IMR-90 (cell line): ENCODE data around the gene BEND3. TPM values are rescaled to one million over a fixed set of nuclear protein-coding genes. Genes with fewer than 3 reads are reported as not detected.

Experiments used
- ATAC-seq: fragments of 200-7000 bp; cut with Tn5 transposase; 2 replicates; pipeline ENCODE4 v1.9.1; 2020; ENCODE audit warnings: low read depth, mild to moderate bottlenecking, moderate library complexity
- BruUV-seq: library from RNA; stranded (reverse); fragments of 400-500 nt; replicated peaks from 2 replicates; lab custom pipeline; 2021; lab: Mats Ljungman, UMichigan
- CTCF ChIA-PET: fragments of 300-600 bp; formaldehyde crosslinking; extraction: SDS; loops from one replicate; lab custom pipeline; 2021; ENCODE audit warnings: antibody characterized with exemption; lab: Yijun Ruan, JAX
- POLR2A ChIA-PET: fragments of 300-600 bp; sonication (Branson Sonifier 250); formaldehyde crosslinking; loops from one replicate; lab custom pipeline; 2022; ENCODE audit warnings: antibody characterized with exemption; ENCODE audit not compliant: unreplicated experiment; lab: Charles Lee
- DNase-seq: peaks from one replicate; pipeline ENCODE4 v3.0.0; 2013
- H2AFZ ChIP-seq: replicated peaks from 2 replicates; pipeline ENCODE3; 2013; ENCODE audit warnings: low read length, mild to moderate bottlenecking; ENCODE audit not compliant: poor library complexity
- H2AK5ac ChIP-seq: 2 replicates; pipeline ENCODE4 v1.6.1; 2013; ENCODE audit warnings: low read depth, low read length, inconsistent platforms
- H2AK9ac ChIP-seq: replicated peaks from 2 replicates; pipeline ENCODE3; 2013; ENCODE audit warnings: mild to moderate bottlenecking, low read depth, low read length, moderate library complexity; ENCODE audit not compliant: poor library complexity
- H2BK120ac ChIP-seq: 2 replicates; pipeline ENCODE4 v1.6.1; 2013; ENCODE audit warnings: low read depth, low read length, inconsistent platforms
- H2BK15ac ChIP-seq: 3 replicates; pipeline ENCODE4 v1.6.1; 2013; ENCODE audit warnings: low read depth, low read length, inconsistent platforms
- H2BK20ac ChIP-seq: 2 replicates; pipeline ENCODE4 v1.6.1; 2013; ENCODE audit warnings: low read depth, mild to moderate bottlenecking, inconsistent platforms, low read length, moderate library complexity
- H2BK5ac ChIP-seq: 2 replicates; pipeline ENCODE4 v1.6.1; 2013; ENCODE audit warnings: mild to moderate bottlenecking, low read depth, low read length, inconsistent platforms; ENCODE audit not compliant: poor library complexity, severe bottlenecking
- H3K14ac ChIP-seq: replicated peaks from 2 replicates; pipeline ENCODE4 v1.6.1; 2013; ENCODE audit warnings: low read depth, low read length, inconsistent platforms
- H3K18ac ChIP-seq: 2 replicates; pipeline ENCODE4 v1.6.1; 2013; ENCODE audit warnings: low read depth, low read length, control low read depth
- H3K23ac ChIP-seq: 2 replicates; pipeline ENCODE4 v1.6.1; 2013; ENCODE audit warnings: low read depth, low read length, inconsistent platforms
- H3K27ac ChIP-seq: 2 replicates; pipeline ENCODE4 v1.5.1; 2013; ENCODE audit warnings: mild to moderate bottlenecking, control low read depth, low read length; ENCODE audit not compliant: insufficient read depth
- H3K27me3 ChIP-seq: 2 replicates; pipeline ENCODE4 v1.6.1; 2013; ENCODE audit warnings: low read length; ENCODE audit not compliant: control insufficient read depth, insufficient read depth
- H3K36me3 ChIP-seq: 2 replicates; pipeline ENCODE4 v1.6.1; 2013; ENCODE audit warnings: low read length, mixed read lengths; ENCODE audit not compliant: control insufficient read depth, insufficient read depth
- H3K4ac ChIP-seq: 2 replicates; pipeline ENCODE4 v1.6.1; 2013; ENCODE audit warnings: low read depth, low read length, inconsistent platforms
- H3K4me1 ChIP-seq: 2 replicates; pipeline ENCODE4 v1.6.1; 2013; ENCODE audit warnings: low read length, mixed read lengths; ENCODE audit not compliant: control insufficient read depth, insufficient read depth
- H3K4me2 ChIP-seq: 2 replicates; pipeline ENCODE4 v1.6.1; 2013; ENCODE audit warnings: low read depth, mild to moderate bottlenecking, control low read depth, low read length, moderate library complexity
- H3K4me3 ChIP-seq: 2 replicates; pipeline ENCODE4 v1.5.1; 2013; ENCODE audit warnings: low read depth, mild to moderate bottlenecking, control low read depth, low read length, moderate library complexity; ENCODE audit not compliant: insufficient read depth
- H3K56ac ChIP-seq: 2 replicates; pipeline ENCODE4 v1.6.1; 2013; ENCODE audit warnings: low read length, inconsistent platforms; ENCODE audit not compliant: insufficient read depth; ENCODE audit errors: extremely low read depth
- H3K79me1 ChIP-seq, 2 experiments: 2 replicates each; pipeline ENCODE4 v1.6.1; 2013; ENCODE audit warnings: low read length in 2 of 2, inconsistent platforms in 1 of 2, low read depth in 1 of 2
- H3K9ac ChIP-seq: 2 replicates; pipeline ENCODE4 v1.6.1; 2013; ENCODE audit warnings: low read depth, low read length, control low read depth
- H3K9me1 ChIP-seq: 2 replicates; pipeline ENCODE4 v1.6.1; 2013; ENCODE audit warnings: low read length, inconsistent platforms; ENCODE audit not compliant: insufficient read depth
- H3K9me3 ChIP-seq: 2 replicates; pipeline ENCODE4 v1.6.1; 2013; ENCODE audit warnings: low read length; ENCODE audit not compliant: control insufficient read depth, insufficient read depth
- H4K20me1 ChIP-seq: 2 replicates; pipeline ENCODE4 v1.6.1; 2013; ENCODE audit warnings: low read length, inconsistent platforms; ENCODE audit not compliant: insufficient read depth
- H4K5ac ChIP-seq: 2 replicates; pipeline ENCODE4 v1.6.1; 2013; ENCODE audit warnings: mild to moderate bottlenecking, low read depth, low read length, control low read depth
- H4K8ac ChIP-seq, 2 experiments: 2 replicates each; pipeline ENCODE4 v1.6.1; 2013; ENCODE audit warnings: low read depth in 2 of 2, low read length in 2 of 2, control low read depth in 1 of 2, inconsistent platforms in 1 of 2
- H4K91ac ChIP-seq: 2 replicates; pipeline ENCODE4 v1.6.1; 2013; ENCODE audit warnings: low read depth, low read length, inconsistent platforms; ENCODE audit not compliant: insufficient read depth
- CHD1 ChIP-seq: IDR thresholded peaks from 2 replicates; pipeline ENCODE4 v1.6.1; 2012; ENCODE audit warnings: low read depth, low read length, improper control_type of control experiment
- ELK1 ChIP-seq: fragments of 150-350 bp; IDR thresholded peaks from 2 replicates; pipeline ENCODE4 v1.6.1; 2016; ENCODE audit warnings: low read depth, mild to moderate bottlenecking, low read length, moderate library complexity, borderline replicate concordance
- FOS ChIP-seq: fragments of 150-350 bp; IDR thresholded peaks from 2 replicates; pipeline ENCODE4 v1.6.1; 2016; ENCODE audit warnings: low read depth, low read length
- MAFK ChIP-seq: IDR thresholded peaks from 2 replicates; pipeline ENCODE4 v1.6.1; 2012; ENCODE audit warnings: low read depth, low read length, improper control_type of control experiment
- MAZ ChIP-seq: IDR thresholded peaks from 2 replicates; pipeline ENCODE4 v1.6.1; 2012; ENCODE audit warnings: low read depth, mild to moderate bottlenecking, low read length, improper control_type of control experiment, moderate library complexity, borderline replicate concordance
- NFE2L2 ChIP-seq: fragments of 150-350 bp; IDR thresholded peaks from 2 replicates; pipeline ENCODE4 v1.6.1; 2016; ENCODE audit warnings: low read depth, mild to moderate bottlenecking, low read length
- RCOR1 ChIP-seq: IDR thresholded peaks from 2 replicates; pipeline ENCODE4 v1.6.1; 2012; ENCODE audit warnings: mild to moderate bottlenecking, low read length, improper control_type of control experiment; ENCODE audit not compliant: insufficient replicate concordance
- RFX5 ChIP-seq: IDR thresholded peaks from 2 replicates; pipeline ENCODE4 v1.8.0; 2012; ENCODE audit warnings: low read depth, mild to moderate bottlenecking, low read length, moderate library complexity
- WGBS, 2 experiments: methylation state at CpG; one replicate each; pipeline versions ENCODE4 v1.1.5 to v1.1.7; 2013; ENCODE audit warnings: missing lambda C conversion rate in 2 of 2; ENCODE audit not compliant: insufficient read length in 1 of 2; ENCODE audit errors: extremely low coverage in 2 of 2; 5-methylcytosine and 5-hydroxymethylcytosine counted together
- dilution Hi-C: fragments of 300-500 bp; cut with HindIII; formaldehyde crosslinking; loops from one replicate; pipeline ENCODE4 v1.14.3; 2018; ENCODE audit warnings: low sequenced_read_pairs; ENCODE audit not compliant: unreplicated experiment
- in situ Hi-C: fragments of 300-500 bp; cut with MboI; formaldehyde crosslinking; loops from 3 replicates; pipeline ENCODE4 v1.14.3; 2019; ENCODE audit warnings: low sequenced_read_pairs, inconsistent platforms, mixed read lengths
- intact Hi-C: fragments of 100-400 bp; cut with micrococcal nuclease; formaldehyde crosslinking; loops from 2 replicates; pipeline ENCODE4 v1.10.0; 2022
- polyA plus RNA-seq, 3 experiments: library from polyadenylated mRNA; depleted of rRNA; stranded (reverse); fragments of >200 nt; gene quantifications; 2 replicates each; pipeline ENCODE4 v1.2.3, GENCODE V29; 2012; ENCODE audit warnings: low replicate concordance in 1 of 3
- total RNA-seq: library from RNA; depleted of rRNA; stranded (reverse); fragments of >200 nt; gene quantifications from 2 replicates; pipeline ENCODE4 v1.2.3, GENCODE V29; 2012

BEND3 gene
- total and polyA plus RNA-seq, 2 of the 4 experiments (the other 2 are of a cell fraction): 1.2 to 1.8 TPM

- in situ Hi-C loops: no loop called here
- Histone ChIP-seq H2BK120ac (no peak overlapping the region), H3K36me3 (no peaks in the 10 kb centered on the region), H3K4me1 (no peaks in the 10 kb centered on the region), H4K8ac (no peak overlapping the region), H3K9ac (no peak overlapping the region), H2AFZ (no peak overlapping the region), H3K23ac (no peak overlapping the region), H2AK5ac (no peak overlapping the region), H3K27me3 (no peaks in the 10 kb centered on the region), H4K91ac (no peak overlapping the region), H2BK15ac (no peak overlapping the region), H4K20me1 (no peaks in the 10 kb centered on the region), H2BK20ac (no peak overlapping the region), H2AK9ac (no peak overlapping the region), H3K4me2 (no peak overlapping the region), H2BK5ac (no peak overlapping the region), H3K79me1 (no peaks in the 10 kb centered on the region), H3K4ac (no peak overlapping the region), H3K27ac (no peak overlapping the region), H3K4me3 (no peak overlapping the region), H3K9me1 (0 out of 2 replicates have a peak, but pooled peaks cover 4% of the 10 kb centered on the region), H3K9me3 (no peaks in the 10 kb centered on the region), H3K18ac (no peak overlapping the region), H4K5ac (no peak overlapping the region), H3K14ac (no peak overlapping the region), H3K56ac (no peak overlapping the region)
- 100% methylated on average over 1 of the region's 6 CpGs; no CpG with 5 or more reads in 1 of the 2 experiments for whole genome bisulfite sequencing, 2 experiments
- ATAC-seq: no peak
- no TSS peak for BruUV-seq
- DNase-seq: no peak
- ChIA-PET CTCF (no interaction called here), POLR2A (no interaction called here)
- TF ChIP-seq RFX5: no peak
- no peak for TF ChIP-seq ELK1
- no peak for TF ChIP-seq MAFK
- no peak for TF ChIP-seq FOS
- TF ChIP-seq CHD1: no peak
- TF ChIP-seq RCOR1: no peak
- TF ChIP-seq MAZ: no peak
- TF ChIP-seq NFE2L2: no peak
- dilution Hi-C loops: no loop called here
- intact Hi-C loops: no loop called here
Measured at GRCh38 chr6:107103082-107103481, 12.2 kb downstream of the BEND3 start.
